Head of caudate nucleus (tissue), 42 donors: ENCODE data around the gene TTLL8.
"Not testable (repeated sequence)": the region's sequence is repeated elsewhere in the genome, so short reads cannot be mapped to it uniquely, and the experiment has no call there.

Experiments
- DNase-seq, 42 donors: peaks; one replicate each; pipeline versions ENCODE4 v3.0.0 to v3.0.0-alpha.2; 2020 to 2021; ENCODE audit warnings: mixed read lengths in 7 of 42
- intact Hi-C: fragments of 100-400 bp; cut with DNase I; formaldehyde crosslinking; loops from one replicate; pipeline ENCODE4 v1.15.0; 2022

The TTLL8 gene

GRCh38 chr22:50058061-50058905, at the start of gene TTLL8:
Gene TTLL8 (minus strand): TSS chr22:50058298.
- intact Hi-C loops, result no loop called here
- no peak for DNase-seq

- DNase-seq, result peak in 1 of 42 donors; percentile 20
- intact Hi-C loops, result no loop called here
Observed at GRCh38 chr22:50107529-50107928, 49.4 kb upstream of the TTLL8 start.

- peak in 2 of 42 donors; percentile 32 to 42 for DNase-seq
- intact Hi-C loops, result no loop called here
Observed at GRCh38 chr22:50105208-50106100, 47.4 kb upstream of the TTLL8 start.

- intact Hi-C loops, result no loop called here
Observed at GRCh38 chr22:50104141-50104544, 46.0 kb upstream of the TTLL8 start.

GRCh38 chr22:50102946-50103345, 44.8 kb upstream of the TTLL8 start:
- intact Hi-C loops, result no loop called here
- DNase-seq, result peak in 1 of 42 donors; percentile 26

More at GRCh38 chr22:50104141-50104544, 46.0 kb upstream of the TTLL8 start:
- DNase-seq, result peak in 1 of 42 donors; percentile 10

GRCh38 chr22:50101870-50102565, 43.9 kb upstream of the TTLL8 start:
- intact Hi-C loops, result no loop called here

GRCh38 chr22:50098052-50098451, 40.0 kb upstream of the TTLL8 start:
- no peak for DNase-seq
- intact Hi-C loops, result no loop called here

More at GRCh38 chr22:50101870-50102565, 43.9 kb upstream of the TTLL8 start:
- no peak for DNase-seq

- intact Hi-C loops, result no loop called here
- no peak for DNase-seq
Observed at GRCh38 chr22:50092342-50092741, 34.2 kb upstream of the TTLL8 start.

- intact Hi-C loops, result no loop called here
- no peak for DNase-seq
Observed at GRCh38 chr22:50091092-50091768, 33.1 kb upstream of the TTLL8 start.

- DNase-seq, result no peak
- intact Hi-C loops, result no loop called here
Observed at GRCh38 chr22:50090412-50090714, 32.3 kb upstream of the TTLL8 start.

GRCh38 chr22:50089682-50090411, 31.7 kb upstream of the TTLL8 start, which contains the start of gene MOV10L1:
Gene MOV10L1 (plus strand): TSS chr22:50090006. CDS start chr22:50090089, 83 bp downstream.
- intact Hi-C loops, result no loop called here
- DNase-seq, result peak in 27 of 42 donors; percentile 15 to 74 (median 53)

GRCh38 chr22:50089231-50089630, 31.1 kb upstream of the TTLL8 start:
- intact Hi-C loops, result no loop called here
- DNase-seq, result no peak

- intact Hi-C loops, result no loop called here
- DNase-seq, result no peak
Observed at GRCh38 chr22:50088096-50088495, 30.0 kb upstream of the TTLL8 start.

GRCh38 chr22:50087646-50088045, 29.5 kb upstream of the TTLL8 start:
- intact Hi-C loops, result no loop called here
- DNase-seq, result no peak

- DNase-seq, intact Hi-C loops: not testable (repeated sequence)
Observed at GRCh38 chr22:50086975-50087374, 28.9 kb upstream of the TTLL8 start.

- intact Hi-C loops, result no loop called here
- no peak for DNase-seq
Observed at GRCh38 chr22:50086526-50086925, 28.4 kb upstream of the TTLL8 start.

GRCh38 chr22:50085211-50085972, 27.3 kb upstream of the TTLL8 start, which contains the start of gene MLC1:
Gene MLC1 (minus strand): TSS chr22:50085426. CDS start chr22:50084902, 524 bp downstream.
- intact Hi-C loops, result no loop called here
- peak in 20 of 42 donors; percentile 6 to 66 (median 34) for DNase-seq
